Erythroblast (primary cell): Measurements from ENCODE around the gene IRGM.

Experiments used
- GATA1 ChIP-seq: IDR thresholded peaks from 2 replicates; pipeline ENCODE4 v1.6.1; 2011; ENCODE audit warnings: low read depth, mild to moderate bottlenecking, control low read depth, low read length, moderate library complexity
- POLR2A ChIP-seq: IDR thresholded peaks from 2 replicates; pipeline ENCODE4 v1.6.1; 2011; ENCODE audit warnings: mild to moderate bottlenecking, low read length

DNA sequence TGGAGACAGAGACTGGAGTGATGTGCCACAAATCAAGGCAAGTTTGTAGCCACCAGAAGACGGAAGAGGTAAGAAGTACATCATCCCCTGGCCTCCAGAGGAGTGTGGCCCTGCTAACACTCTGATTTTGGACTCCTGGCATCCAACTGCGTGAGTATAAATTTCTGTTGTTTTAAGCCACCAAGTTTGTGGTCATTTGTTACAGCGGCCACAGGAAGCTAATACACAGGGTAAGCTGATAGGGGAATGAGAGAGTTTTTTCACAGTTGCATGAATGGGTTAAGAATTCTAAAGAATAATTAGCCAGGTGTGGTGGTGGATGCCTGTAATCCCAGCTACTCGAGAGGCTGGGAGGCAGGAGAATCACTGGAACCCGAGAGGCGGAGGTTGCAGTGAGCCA, 41.9 kb upstream of the IRGM start:
- TF ChIP-seq POLR2A (no peak), GATA1 (no peak)
